ENCODE results near the gene ENG.
"Not testable (repeated sequence)": the region's sequence is repeated elsewhere in the genome, so short reads cannot be mapped to it uniquely, and the experiment has no call there.

Gene ENG

GRCh38 chr9:127847178-127847510, 7.3 kb downstream of the ENG start:
- no peak for TF ChIP-seq CTCF (IDR thresholded peaks at IDR 0.05)
- TF ChIP-seq ZFX (IDR thresholded peaks at IDR 0.05; ENCODE audit: borderline replicate concordance): no peak
- H3K27ac ChIP-seq: no peak overlapping the region

GRCh38 chr9:127846443-127847177, 7.8 kb downstream of the ENG start:
- no peak overlapping the region for H3K27ac ChIP-seq
- TF ChIP-seq CTCF (IDR thresholded peaks at IDR 0.05) (no peak), ZFX (IDR thresholded peaks at IDR 0.05; ENCODE audit: borderline replicate concordance) (no peak)

- not testable (repeated sequence) for H3K27ac ChIP-seq
Measured at GRCh38 chr9:127845619-127846018, 8.8 kb downstream of the ENG start.

- no peak overlapping the region for H3K27ac ChIP-seq
- no peak for TF ChIP-seq CTCF (IDR thresholded peaks at IDR 0.05)
- no peak for TF ChIP-seq ZFX (IDR thresholded peaks at IDR 0.05; ENCODE audit: borderline replicate concordance)
Measured at GRCh38 chr9:127844821-127845359, 9.6 kb downstream of the ENG start.

- H3K27ac ChIP-seq: no peak overlapping the region
- TF ChIP-seq ZFX (IDR thresholded peaks at IDR 0.05; ENCODE audit: borderline replicate concordance): no peak
- TF ChIP-seq CTCF (IDR thresholded peaks at IDR 0.05): no peak
Measured at GRCh38 chr9:127841087-127841835, 13.2 kb downstream of the ENG start.

GRCh38 chr9:127838375-127839078, 15.9 kb downstream of the ENG start:
- H3K27ac ChIP-seq: no peak overlapping the region
- TF ChIP-seq ZFX (IDR thresholded peaks at IDR 0.05; ENCODE audit: borderline replicate concordance) (no peak), CTCF (IDR thresholded peaks at IDR 0.05) (no peak)

GRCh38 chr9:127837346-127837745, 17.1 kb downstream of the ENG start:
- H3K27ac ChIP-seq: no peak overlapping the region

GRCh38 chr9:127836561-127836960, 17.9 kb downstream of the ENG start:
- not testable (repeated sequence) for H3K27ac ChIP-seq

More at GRCh38 chr9:127837346-127837745, 17.1 kb downstream of the ENG start:
- TF ChIP-seq CTCF (IDR thresholded peaks at IDR 0.05) (no peak), ZFX (IDR thresholded peaks at IDR 0.05; ENCODE audit: borderline replicate concordance) (no peak)
